Choroid plexus epithelial cell (primary cell): ENCODE results near the gene TBC1D5.

Experiments used
- DNase-seq: peaks from one replicate; pipeline ENCODE4 v3.0.0-alpha.2; 2010; ENCODE audit warnings: low read depth
- H3K4me3 ChIP-seq: 2 replicates; pipeline ENCODE4 v1.5.1; 2011; ENCODE audit warnings: low read depth, mild to moderate bottlenecking, control low read depth, low read length, moderate library complexity
- CTCF ChIP-seq: conservative IDR thresholded peaks from 2 replicates; pipeline ENCODE4 v1.5.1; 2011; ENCODE audit warnings: low read depth, mild to moderate bottlenecking, control low read depth, inconsistent platforms, low read length, moderate library complexity

TBC1D5 gene

GRCh38 chr3:17753632-17753992, 11.2 kb upstream of the TBC1D5 start:
- H3K4me3 ChIP-seq: no peak overlapping the region

GRCh38 chr3:17752876-17753631, 10.6 kb upstream of the TBC1D5 start:
- H3K4me3 ChIP-seq: no peak overlapping the region
- TF ChIP-seq CTCF: no peak
- no peak for DNase-seq

More at GRCh38 chr3:17753632-17753992, 11.2 kb upstream of the TBC1D5 start:
- DNase-seq: no peak
- TF ChIP-seq CTCF: no peak

GRCh38 chr3:17752436-17752835, 10.0 kb upstream of the TBC1D5 start:
- no peak for TF ChIP-seq CTCF
- no peak for DNase-seq
- H3K4me3 ChIP-seq: no peak overlapping the region

GRCh38 chr3:17749705-17750293, 7.4 kb upstream of the TBC1D5 start:
- no peak overlapping the region for H3K4me3 ChIP-seq
- DNase-seq: no peak
- no peak for TF ChIP-seq CTCF

- DNase-seq: no peak
- no peak overlapping the region for H3K4me3 ChIP-seq
- TF ChIP-seq CTCF: no peak
Measured at GRCh38 chr3:17749281-17749680, 6.8 kb upstream of the TBC1D5 start.

GRCh38 chr3:17747890-17748247, 5.4 kb upstream of the TBC1D5 start:
- no peak overlapping the region for H3K4me3 ChIP-seq
- TF ChIP-seq CTCF: no peak
- DNase-seq: no peak
